Measurements from ENCODE around the gene TNFRSF4. TPM values are rescaled to one million over a fixed set of nuclear protein-coding genes. Genes with fewer than 3 reads are reported as not detected.

The TNFRSF4 gene
- total and polyA plus RNA-seq, 9 donors, result 1.5 to 3.3 (median 2.1) TPM

DNA sequence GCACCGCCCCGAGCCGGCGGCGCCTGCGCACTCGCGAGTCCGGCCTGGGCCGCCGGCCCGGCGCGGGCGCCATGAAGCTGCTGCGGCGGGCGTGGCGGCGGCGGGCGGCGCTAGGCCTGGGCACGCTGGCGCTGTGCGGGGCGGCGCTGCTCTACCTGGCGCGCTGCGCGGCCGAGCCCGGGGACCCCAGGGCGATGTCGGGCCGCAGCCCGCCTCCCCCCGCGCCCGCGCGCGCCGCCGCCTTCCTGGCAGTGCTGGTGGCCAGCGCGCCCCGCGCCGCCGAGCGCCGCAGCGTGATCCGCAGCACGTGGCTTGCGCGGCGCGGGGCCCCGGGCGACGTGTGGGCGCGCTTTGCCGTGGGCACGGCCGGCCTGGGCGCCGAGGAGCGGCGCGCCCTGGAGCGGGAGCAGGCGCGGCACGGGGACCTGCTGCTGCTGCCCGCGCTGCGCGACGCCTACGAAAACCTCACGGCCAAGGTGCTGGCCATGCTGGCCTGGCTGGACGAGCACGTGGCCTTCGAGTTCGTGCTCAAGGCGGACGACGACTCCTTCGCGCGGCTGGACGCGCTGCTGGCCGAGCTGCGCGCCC is 18.3 kb upstream of the TNFRSF4 start, which contains the start of gene B3GALT6:
B3GALT6 (plus strand) TSS at position 30 of the 588 bp plus-strand sequence; CDS start at position 72, 42 bp downstream.
- no peak for DNase-seq
- WGBS (ENCODE audit: insufficient coverage), result 4% methylated on average over 100 of the region's 100 CpGs
- Histone ChIP-seq H3K36me3 (ENCODE audit: control insufficient read depth, insufficient read depth, low read length) (peaks cover 41% of the 10 kb centered on the region), H3K4me1 (ENCODE audit: control insufficient read depth, insufficient read depth, low read length) (peaks cover 49% of the 10 kb centered on the region), H3K27ac (ENCODE audit: low read length) (peak within 1 kb of the TSS; percentile 66), H3K4me3 (ENCODE audit: low read length) (peak within 1 kb of the TSS; percentile 82), H3K27me3 (ENCODE audit: control insufficient read depth, insufficient read depth, low read length) (peaks cover under 1% of the 10 kb centered on the region), H3K9me3 (replicated peaks; ENCODE audit: control insufficient read depth, low read depth, low read length) (no peaks in the 10 kb centered on the region)

DNA sequence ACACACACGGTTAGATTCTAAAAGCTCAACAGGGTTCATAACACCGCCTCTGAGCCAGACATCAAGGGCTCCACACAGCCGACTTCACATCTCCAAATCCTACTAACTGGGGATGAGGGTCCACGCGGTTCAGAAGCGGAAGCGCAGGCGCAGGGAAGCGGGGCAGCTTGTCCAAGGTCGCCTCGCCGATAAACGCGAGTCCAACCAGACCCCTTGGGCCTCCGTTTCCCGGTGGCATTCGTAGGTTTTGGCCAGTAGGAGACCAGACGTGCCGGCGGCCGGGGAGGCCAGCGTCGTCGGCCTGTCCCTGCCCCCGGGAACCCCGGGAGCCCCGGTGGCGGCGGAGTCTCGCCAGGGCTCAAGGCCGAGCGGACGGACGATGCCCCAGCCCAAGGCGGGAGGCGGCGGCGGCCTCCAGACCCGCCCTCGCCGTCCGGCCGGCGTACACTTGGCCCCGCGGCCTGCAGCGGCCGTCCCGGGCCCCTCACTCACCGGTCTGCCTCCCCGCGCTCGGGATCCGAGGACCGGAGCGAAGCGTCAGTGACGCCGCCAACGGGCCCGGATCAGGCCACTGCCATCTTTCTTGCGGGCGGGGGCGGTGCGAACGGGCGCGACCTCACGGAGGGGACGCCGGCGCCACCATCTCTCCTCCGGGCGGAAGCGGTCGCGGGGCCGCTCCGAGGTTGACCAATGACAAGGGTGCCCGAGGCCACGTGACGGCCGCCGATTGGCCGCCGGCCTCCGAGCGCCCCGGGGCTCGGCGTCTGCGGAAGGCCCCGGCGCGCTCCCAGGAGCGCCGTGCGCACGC is 17.7 kb upstream of the TNFRSF4 start, which contains the start of gene SDF4:
SDF4 (minus strand) TSS at position 602 of the 808 bp plus-strand sequence. CDS start 3,229 bp downstream, outside the sequence.
- WGBS (ENCODE audit: insufficient coverage), result under 1% methylated on average over 99 of the region's 99 CpGs
- no peaks in the 10 kb centered on the region for H3K27me3 ChIP-seq (ENCODE audit: control insufficient read depth, insufficient read depth, low read length)
- peak; percentile 99 for DNase-seq
- peak within 1 kb of the TSS; percentile 66 for H3K27ac ChIP-seq (ENCODE audit: low read length)
- H3K4me3 ChIP-seq (ENCODE audit: low read length), result peak within 1 kb of the TSS; percentile 82
- peaks cover 45% of the 10 kb centered on the region for H3K36me3 ChIP-seq (ENCODE audit: control insufficient read depth, insufficient read depth, low read length)
- no peaks in the 10 kb centered on the region for H3K9me3 ChIP-seq (replicated peaks; ENCODE audit: control insufficient read depth, low read depth, low read length)
- H3K4me1 ChIP-seq (ENCODE audit: control insufficient read depth, insufficient read depth, low read length), result peaks cover 43% of the 10 kb centered on the region

DNA sequence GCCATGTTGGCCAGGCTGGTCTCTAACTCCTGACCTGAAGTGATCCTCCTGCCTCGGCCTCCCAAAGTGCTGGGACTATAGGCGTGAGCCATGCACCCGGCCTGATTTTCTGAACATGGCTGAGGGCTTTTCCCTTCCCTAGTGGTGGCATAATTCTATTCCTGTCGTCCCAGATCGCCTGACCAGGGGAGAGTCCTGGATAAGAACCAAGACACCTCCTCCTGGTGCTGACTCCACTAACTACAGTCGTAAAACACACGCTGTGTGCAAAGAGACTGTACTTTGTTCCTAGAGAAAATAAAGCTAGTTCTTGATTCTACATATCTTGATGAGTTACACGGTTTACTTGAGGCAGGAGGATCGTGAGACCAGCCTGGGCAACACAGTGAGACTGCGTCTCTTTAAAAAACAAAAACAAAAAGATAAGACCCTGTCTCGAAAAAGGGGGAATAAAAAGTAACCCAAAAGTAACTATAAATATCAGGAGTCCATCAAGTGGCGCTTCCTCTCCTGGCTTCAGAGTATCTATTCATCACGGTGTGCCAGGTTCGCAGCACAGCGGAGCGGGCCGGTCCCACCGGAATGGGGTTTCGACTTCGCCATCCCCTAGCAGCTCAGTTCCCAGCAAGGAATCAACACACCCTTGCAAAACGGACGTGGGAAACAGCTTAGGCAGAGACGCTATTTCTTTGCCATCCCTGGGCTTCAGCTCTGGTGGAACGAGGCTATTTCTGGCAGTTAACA is 16.9 kb upstream of the TNFRSF4 start:
- peaks cover 53% of the 10 kb centered on the region for H3K36me3 ChIP-seq (ENCODE audit: control insufficient read depth, insufficient read depth, low read length)
- H3K4me1 ChIP-seq (ENCODE audit: control insufficient read depth, insufficient read depth, low read length), result peaks cover 35% of the 10 kb centered on the region
- H3K9me3 ChIP-seq (replicated peaks; ENCODE audit: control insufficient read depth, low read depth, low read length), result no peaks in the 10 kb centered on the region
- peak overlapping the region; percentile 66 for H3K27ac ChIP-seq (ENCODE audit: low read length)
- no peak for DNase-seq
- WGBS (ENCODE audit: insufficient coverage), result 13% methylated on average over 16 of the region's 24 CpGs
- peak overlapping the region; percentile 82 for H3K4me3 ChIP-seq (ENCODE audit: low read length)
- no peaks in the 10 kb centered on the region for H3K27me3 ChIP-seq (ENCODE audit: control insufficient read depth, insufficient read depth, low read length)

- Histone ChIP-seq H3K27me3 (ENCODE audit: control insufficient read depth, insufficient read depth, low read length) (no peaks in the 10 kb centered on the region), H3K4me3 (ENCODE audit: low read length) (no peak overlapping the region), H3K4me1 (ENCODE audit: control insufficient read depth, insufficient read depth, low read length) (peaks cover 27% of the 10 kb centered on the region), H3K27ac (ENCODE audit: low read length) (no peak overlapping the region), H3K9me3 (replicated peaks; ENCODE audit: control insufficient read depth, low read depth, low read length) (no peaks in the 10 kb centered on the region), H3K36me3 (ENCODE audit: control insufficient read depth, insufficient read depth, low read length) (peaks cover 56% of the 10 kb centered on the region)
- 86% methylated on average over 19 of the region's 19 CpGs for whole genome bisulfite sequencing (ENCODE audit: insufficient coverage)
- DNase-seq, result no peak
Observed at GRCh38 chr1:1229770-1230169, 15.8 kb upstream of the TNFRSF4 start.

DNA sequence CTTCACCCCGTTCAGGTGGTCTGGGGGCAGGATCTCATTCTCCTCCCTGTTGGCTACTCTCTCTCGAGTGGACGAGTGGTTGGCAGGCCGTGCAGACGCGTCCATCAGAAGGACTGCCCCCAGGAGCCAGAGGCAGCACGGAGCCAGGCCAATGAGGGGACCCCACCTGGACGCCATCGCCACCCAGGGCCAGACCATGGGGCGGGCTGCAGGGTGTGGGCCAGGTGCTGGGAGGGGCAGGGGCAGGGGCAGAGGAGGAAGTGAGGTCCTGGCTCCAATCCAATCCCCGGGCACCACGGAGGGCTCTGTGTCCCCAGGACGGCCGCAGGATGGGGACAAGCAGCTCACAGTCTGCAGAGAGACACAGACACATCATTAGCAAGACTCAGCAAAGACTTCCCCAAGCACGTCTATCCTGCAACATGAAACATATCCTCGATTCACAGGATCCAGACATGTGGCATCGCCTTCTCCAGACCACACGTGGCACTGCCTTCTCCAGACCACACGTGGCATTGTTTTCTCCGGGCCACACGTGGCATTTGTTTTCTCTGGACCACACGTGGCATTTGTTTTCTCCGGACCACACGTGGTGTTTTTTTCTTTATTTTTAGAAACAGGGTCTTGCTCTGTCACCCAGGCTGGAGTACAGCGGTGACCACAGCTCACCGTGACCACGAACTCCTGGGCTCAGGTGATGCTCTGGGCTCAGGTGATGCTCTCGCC is 14.8 kb upstream of the TNFRSF4 start:
- DNase-seq, result no peak
- Histone ChIP-seq H3K36me3 (ENCODE audit: control insufficient read depth, insufficient read depth, low read length) (peaks cover 46% of the 10 kb centered on the region), H3K9me3 (replicated peaks; ENCODE audit: control insufficient read depth, low read depth, low read length) (no peaks in the 10 kb centered on the region), H3K4me1 (ENCODE audit: control insufficient read depth, insufficient read depth, low read length) (peaks cover 25% of the 10 kb centered on the region), H3K27ac (ENCODE audit: low read length) (no peak overlapping the region), H3K27me3 (ENCODE audit: control insufficient read depth, insufficient read depth, low read length) (no peaks in the 10 kb centered on the region), H3K4me3 (ENCODE audit: low read length) (no peak overlapping the region)
- WGBS (ENCODE audit: insufficient coverage), result 89% methylated on average over 28 of the region's 28 CpGs

- Histone ChIP-seq H3K4me1 (ENCODE audit: control insufficient read depth, insufficient read depth, low read length) (peaks cover 25% of the 10 kb centered on the region), H3K4me3 (ENCODE audit: low read length) (no peak overlapping the region), H3K27ac (ENCODE audit: low read length) (no peak overlapping the region), H3K9me3 (replicated peaks; ENCODE audit: control insufficient read depth, low read depth, low read length) (no peaks in the 10 kb centered on the region), H3K27me3 (ENCODE audit: control insufficient read depth, insufficient read depth, low read length) (no peaks in the 10 kb centered on the region), H3K36me3 (ENCODE audit: control insufficient read depth, insufficient read depth, low read length) (peaks cover 47% of the 10 kb centered on the region)
- no peak for DNase-seq
- WGBS (ENCODE audit: insufficient coverage), result 96% methylated on average over 30 of the region's 30 CpGs
Observed at GRCh38 chr1:1228187-1228586, 14.2 kb upstream of the TNFRSF4 start.

- no peak for DNase-seq
- 95% methylated on average over 25 of the region's 25 CpGs for WGBS (ENCODE audit: insufficient coverage)
- peaks cover 55% of the 10 kb centered on the region for H3K36me3 ChIP-seq (ENCODE audit: control insufficient read depth, insufficient read depth, low read length)
- H3K27ac ChIP-seq (ENCODE audit: low read length), result no peak overlapping the region
- no peak overlapping the region for H3K4me3 ChIP-seq (ENCODE audit: low read length)
- H3K27me3 ChIP-seq (ENCODE audit: control insufficient read depth, insufficient read depth, low read length), result no peaks in the 10 kb centered on the region
- no peaks in the 10 kb centered on the region for H3K9me3 ChIP-seq (replicated peaks; ENCODE audit: control insufficient read depth, low read depth, low read length)
- peaks cover 21% of the 10 kb centered on the region for H3K4me1 ChIP-seq (ENCODE audit: control insufficient read depth, insufficient read depth, low read length)
Observed at GRCh38 chr1:1227386-1227785, 13.4 kb upstream of the TNFRSF4 start.

- no peak for DNase-seq
- H3K36me3 ChIP-seq (ENCODE audit: control insufficient read depth, insufficient read depth, low read length), result peaks cover 59% of the 10 kb centered on the region
- WGBS (ENCODE audit: insufficient coverage), result 95% methylated on average over 35 of the region's 44 CpGs
Observed at GRCh38 chr1:1226566-1227362, 12.8 kb upstream of the TNFRSF4 start.

GRCh38 chr1:1225913-1226312 is 12.0 kb upstream of the TNFRSF4 start:
- H3K36me3 ChIP-seq (ENCODE audit: control insufficient read depth, insufficient read depth, low read length), result peaks cover 67% of the 10 kb centered on the region
- WGBS (ENCODE audit: insufficient coverage), result 88% methylated on average over 18 of the region's 18 CpGs

More at GRCh38 chr1:1226566-1227362, 12.8 kb upstream of the TNFRSF4 start:
- Histone ChIP-seq H3K9me3 (replicated peaks; ENCODE audit: control insufficient read depth, low read depth, low read length) (no peaks in the 10 kb centered on the region), H3K27me3 (ENCODE audit: control insufficient read depth, insufficient read depth, low read length) (no peaks in the 10 kb centered on the region), H3K4me1 (ENCODE audit: control insufficient read depth, insufficient read depth, low read length) (peaks cover 21% of the 10 kb centered on the region), H3K27ac (ENCODE audit: low read length) (no peak overlapping the region), H3K4me3 (ENCODE audit: low read length) (no peak overlapping the region)

More at GRCh38 chr1:1225913-1226312, 12.0 kb upstream of the TNFRSF4 start:
- DNase-seq, result no peak
- H3K27me3 ChIP-seq (ENCODE audit: control insufficient read depth, insufficient read depth, low read length), result no peaks in the 10 kb centered on the region
- H3K4me1 ChIP-seq (ENCODE audit: control insufficient read depth, insufficient read depth, low read length), result peaks cover 19% of the 10 kb centered on the region
- H3K4me3 ChIP-seq (ENCODE audit: low read length), result no peak overlapping the region
- no peak overlapping the region for H3K27ac ChIP-seq (ENCODE audit: low read length)
- H3K9me3 ChIP-seq (replicated peaks; ENCODE audit: control insufficient read depth, low read depth, low read length), result no peaks in the 10 kb centered on the region
